NCI-H82 treated with DMSO at 0.1 percent for 48 hours (cell line): ENCODE measurements around the gene TRIM9.
"Not testable (repeated sequence)": the region's sequence is repeated elsewhere in the genome, so short reads cannot be mapped to it uniquely, and the experiment has no call there.

Experiments used
- DNase-seq: peaks from one replicate; lab custom pipeline; 2025; ENCODE audit not compliant: unreplicated experiment; lab: John Stamatoyannopoulos, UW

The TRIM9 gene

DNA sequence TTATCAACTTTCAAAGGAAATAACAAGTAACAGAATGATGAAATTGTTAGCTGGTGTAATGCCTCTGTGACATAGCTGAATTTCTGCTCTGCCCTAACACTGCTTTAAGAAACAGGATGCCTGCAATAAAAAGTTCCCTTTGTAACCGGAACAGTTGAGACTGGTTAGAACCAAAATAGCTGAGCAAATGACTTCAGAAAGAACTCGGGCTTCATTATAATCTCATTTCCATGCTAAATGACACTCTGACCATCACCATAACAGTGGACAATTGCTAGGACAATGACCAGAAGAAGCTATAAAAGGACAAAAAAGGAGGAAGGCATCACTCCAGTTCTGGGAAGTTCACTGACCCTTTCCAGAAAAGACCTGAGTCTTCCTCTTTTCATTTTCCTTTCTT lies 127.1 kb downstream of the TRIM9 start:
- no peak for DNase-seq

DNA sequence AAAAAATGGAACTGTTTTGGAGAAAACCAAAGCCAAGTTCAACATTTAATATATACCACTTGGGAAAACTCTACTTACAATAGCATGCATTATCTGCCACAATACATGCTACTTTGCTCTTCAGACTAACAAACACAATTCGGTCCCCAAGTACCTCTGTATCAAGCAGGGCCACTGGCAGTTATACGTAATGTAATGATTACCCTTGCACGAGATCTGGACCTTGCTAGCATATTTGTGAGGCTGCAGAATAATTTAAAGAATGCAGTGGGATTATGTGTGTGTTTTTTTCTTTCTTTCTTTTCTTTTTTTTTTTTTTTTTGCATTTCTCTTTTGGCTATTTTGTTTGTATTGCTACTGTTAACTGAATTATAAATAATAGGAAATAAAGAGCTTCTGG lies 127.8 kb downstream of the TRIM9 start:
- DNase-seq = no peak

DNA sequence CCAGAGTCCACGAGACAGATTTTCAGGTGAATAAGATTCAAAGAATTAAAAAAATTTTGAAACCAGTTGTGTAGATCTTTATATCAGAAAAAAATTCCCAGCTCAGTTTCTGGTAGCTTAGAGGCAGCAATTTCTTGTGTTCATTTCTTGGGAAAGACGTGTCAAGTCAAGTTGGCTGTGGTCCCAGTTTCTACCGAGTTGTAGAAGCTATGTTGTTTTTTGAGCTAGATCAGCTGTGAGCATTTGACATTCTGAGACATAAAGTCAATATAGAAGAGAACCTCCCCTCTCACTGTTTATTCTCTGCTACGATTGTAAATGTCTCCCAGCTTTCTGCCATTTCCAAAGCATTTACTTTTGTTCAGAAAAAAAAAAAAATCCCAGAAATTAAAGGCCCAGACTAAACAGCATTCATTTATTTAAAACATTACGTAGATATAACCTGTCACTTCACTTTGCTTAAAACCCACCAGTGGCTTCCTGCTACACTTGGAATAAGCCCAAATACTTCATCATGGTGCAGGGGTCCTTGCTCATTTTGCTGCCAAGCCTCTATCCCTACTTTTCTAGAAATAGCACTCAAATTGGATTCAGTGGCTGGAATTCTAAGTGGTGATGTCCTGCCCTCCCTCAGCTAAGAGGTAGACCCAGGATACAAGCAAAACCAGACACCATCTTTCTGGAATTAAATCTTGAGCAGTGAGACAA lies 130.1 kb downstream of the TRIM9 start:
- DNase-seq = no peak

DNA sequence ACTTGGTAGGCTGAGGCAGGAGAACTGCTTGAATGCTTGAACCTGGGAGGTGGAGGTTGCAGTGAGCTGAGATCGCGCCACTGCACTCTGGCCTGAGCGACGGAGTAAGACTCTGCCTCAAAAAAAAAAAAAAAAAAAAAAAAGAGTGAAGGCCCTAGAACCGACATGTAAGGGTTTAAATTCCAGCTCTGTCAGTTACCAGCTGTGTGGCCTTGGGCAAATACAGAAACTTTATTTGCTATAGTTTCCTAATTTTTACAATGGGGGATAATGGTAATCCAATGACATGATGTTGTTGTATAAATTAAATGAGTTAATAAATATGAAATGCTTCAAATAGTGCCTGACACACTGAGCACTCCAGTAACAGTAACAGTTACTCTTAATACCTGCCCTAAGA lies 131.0 kb downstream of the TRIM9 start:
- no peak for DNase-seq

DNA sequence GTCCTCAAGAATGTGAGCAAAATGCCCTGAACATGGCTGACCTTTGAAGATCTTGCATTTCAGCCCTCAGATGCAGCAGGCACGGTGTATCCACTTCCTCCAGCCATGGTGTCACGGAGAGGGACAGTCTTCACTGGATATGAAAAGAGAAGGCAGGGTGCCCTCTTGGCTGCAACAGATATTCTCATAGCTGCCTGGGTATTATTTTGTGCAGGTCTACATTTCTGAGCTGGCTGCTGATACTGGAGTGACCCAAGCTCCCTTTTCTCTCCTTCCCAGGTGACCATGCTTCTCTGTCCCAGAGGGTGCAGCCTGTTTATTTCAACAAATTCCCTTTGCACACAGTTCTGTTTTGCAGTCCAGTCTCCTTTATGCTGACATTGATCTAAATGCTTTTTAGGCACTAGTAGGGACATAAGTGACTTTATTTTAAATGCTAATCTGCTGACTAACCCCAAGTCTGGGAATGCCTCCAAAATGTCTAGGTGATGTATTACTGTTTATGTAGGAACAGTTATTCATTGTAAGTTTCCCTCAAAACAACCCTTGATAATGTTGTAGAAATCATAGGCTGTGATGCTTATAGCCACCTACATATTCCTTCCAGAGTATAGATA lies 133.2 kb downstream of the TRIM9 start:
- DNase-seq = no peak

DNA sequence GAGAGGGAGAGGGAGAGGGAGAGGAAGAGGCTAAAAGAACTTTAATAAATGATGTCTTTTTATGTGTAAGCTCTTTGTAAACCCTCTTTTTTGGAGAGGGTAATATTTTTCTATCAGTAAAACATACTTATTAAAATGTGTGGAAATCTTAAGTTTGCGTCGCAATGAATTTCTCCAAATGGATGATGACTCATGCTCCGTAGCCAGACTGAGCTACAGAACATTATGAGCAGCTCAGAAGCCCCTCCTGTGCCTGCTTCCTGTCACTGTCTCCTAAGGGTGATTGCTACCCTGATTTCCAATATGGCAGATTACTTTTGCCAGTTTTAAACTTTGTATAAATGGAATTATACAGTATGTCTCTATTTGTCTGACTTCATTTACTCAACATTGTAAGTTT lies 137.6 kb downstream of the TRIM9 start:
- DNase-seq = no peak

DNA sequence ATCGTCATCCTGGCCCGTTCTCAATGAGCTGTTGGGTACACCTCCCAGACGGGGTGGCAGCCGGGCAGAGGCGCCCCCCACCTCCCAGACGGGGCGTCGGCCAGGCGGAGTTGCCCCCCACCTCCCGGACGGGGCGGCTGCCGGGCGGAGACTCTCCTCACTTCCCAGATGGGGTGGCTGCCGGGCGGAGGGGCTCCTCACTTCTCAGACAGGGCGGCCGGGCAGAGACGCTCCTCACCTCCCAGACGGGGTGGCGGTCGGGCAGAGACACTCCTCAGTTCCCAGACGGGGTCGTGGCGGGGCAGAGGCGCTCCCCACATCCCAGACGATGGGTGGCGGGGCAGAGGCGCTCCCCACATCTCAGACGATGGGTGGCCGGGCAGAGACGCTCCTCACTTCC lies 138.5 kb downstream of the TRIM9 start:
- not testable (repeated sequence) for DNase-seq

DNA sequence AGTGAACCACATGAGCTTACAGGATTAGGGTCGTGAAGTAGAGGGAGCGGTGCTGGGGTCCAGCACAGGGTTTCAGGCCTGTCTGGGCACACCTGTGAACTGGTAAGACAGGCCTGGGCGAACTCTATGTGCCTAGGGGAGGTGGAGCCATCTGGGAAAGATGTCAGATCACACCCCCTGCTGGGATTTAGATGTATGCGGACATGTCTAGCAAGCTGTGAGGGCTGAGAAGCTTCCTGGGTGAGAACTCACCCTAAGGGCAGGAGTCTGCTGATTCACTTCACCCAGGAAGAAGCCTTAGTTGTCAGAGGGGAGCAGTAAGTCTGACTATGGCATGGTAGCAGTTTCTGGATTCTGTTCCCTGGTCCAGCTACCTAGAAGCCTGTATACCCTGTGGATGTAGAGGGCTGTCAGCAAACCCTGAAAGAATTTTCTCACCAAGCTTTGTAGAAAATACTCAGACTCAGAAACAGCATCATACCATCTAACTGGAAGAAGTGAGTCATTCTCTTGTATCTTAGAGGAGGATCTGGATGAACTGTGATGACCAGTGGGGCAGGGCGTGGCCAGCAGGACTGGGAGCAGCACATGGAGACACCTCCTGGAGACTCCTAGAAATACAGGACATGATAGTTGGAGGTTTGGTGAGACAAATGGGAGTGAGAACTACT lies 139.4 kb downstream of the TRIM9 start:
- DNase-seq = peak; percentile 22

DNA sequence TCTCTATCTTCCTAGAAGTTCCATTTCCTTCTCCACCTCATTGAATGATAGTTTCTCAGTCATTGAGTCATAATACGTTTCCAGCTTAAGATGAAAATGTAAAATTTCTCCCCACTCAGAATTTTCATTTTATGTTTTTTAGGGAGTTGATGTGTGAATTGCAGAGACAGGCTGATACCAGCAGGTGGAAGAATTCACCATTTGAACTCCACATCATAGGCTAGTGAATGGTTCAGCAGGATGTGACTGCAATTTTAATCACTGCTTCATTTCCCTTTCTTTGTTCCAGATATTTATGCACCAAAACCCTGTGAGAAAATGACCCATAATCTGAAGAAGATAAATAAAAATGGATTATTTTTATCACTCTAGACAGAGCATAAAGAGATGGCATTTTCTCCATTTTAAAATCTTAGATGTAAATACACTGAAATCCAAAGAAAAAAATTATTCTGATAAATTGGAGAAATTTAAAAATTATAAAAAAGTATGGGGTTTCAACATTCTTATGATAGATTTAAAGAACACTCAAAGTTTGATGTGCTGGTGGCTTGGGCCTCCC lies 140.0 kb downstream of the TRIM9 start:
- DNase-seq = no peak

DNA sequence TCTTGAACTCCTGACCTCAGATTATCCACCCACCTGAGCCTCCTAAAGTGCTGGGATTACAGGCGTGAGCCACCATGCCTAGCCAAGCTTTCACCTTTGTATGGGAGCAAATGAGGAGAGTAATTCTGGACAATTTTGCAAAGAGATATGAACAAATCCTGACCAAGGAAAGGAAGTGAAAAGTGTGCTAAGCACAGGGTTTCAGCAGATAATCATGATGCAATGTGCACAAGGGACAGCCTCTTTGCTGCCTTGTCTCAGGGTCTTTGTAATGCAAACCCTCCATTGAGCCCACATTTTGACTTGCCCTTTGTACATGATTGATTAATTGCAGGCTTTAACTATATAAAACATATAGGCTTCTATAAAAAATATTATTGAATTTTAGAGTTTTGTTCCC lies 141.4 kb downstream of the TRIM9 start:
- no peak for DNase-seq

DNA sequence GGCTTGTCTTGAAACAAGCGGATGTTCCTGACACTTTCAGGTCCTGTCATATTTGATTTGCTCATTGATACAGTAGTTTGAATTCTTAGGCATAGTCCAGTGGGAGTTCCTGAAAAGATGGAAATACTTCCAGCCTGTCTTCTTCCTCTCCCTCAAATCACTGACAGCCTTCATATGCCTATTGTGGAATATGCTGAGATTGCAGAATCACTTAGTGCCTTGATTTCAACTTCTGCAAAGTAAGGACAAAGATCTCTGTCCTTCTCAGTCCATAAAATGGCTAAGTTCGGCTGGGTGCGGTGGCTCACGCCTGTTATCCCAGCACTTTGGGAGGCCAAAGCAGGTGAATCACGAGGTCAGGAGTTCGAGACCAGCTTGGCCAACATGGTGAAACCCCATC lies 143.9 kb downstream of the TRIM9 start:
- no peak for DNase-seq

DNA sequence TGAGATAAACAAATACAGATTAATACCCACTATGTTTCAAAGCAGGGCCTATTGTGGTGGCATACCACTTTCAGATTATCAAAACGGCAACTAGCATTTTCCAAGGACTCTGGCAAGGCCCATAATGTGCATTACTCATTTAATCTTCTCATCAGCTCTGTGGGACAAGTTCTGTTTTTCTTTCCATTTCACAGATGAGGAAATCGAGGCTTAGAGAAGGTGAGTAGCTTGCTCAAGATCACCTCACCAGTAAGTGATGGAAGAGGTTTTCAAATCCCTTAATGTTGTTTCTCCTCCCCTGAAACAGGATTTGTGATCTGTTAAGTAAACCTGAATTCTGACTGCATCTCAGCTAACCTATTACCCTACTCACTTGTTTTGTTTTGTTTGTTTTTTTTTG lies 146.7 kb downstream of the TRIM9 start:
- no peak for DNase-seq

DNA sequence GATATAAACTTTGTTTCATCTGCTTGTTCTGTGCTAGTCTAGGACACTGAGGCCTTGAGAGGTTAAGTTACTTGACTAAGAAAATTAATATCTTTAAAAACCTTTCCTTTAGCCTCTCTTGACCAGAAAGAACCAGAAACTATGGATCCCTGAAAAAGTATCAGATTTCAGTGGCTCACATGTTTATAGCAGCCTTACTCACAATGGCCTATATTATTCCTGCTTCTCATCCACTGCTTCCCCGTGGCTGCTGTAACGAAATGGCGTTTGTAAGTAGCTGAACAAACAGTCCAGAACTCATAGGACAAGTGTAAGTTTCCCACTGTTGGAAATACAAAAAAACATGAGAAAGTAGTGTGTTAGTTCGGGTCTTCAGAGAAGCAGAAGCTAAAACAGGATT lies 147.5 kb downstream of the TRIM9 start:
- no peak for DNase-seq

DNA sequence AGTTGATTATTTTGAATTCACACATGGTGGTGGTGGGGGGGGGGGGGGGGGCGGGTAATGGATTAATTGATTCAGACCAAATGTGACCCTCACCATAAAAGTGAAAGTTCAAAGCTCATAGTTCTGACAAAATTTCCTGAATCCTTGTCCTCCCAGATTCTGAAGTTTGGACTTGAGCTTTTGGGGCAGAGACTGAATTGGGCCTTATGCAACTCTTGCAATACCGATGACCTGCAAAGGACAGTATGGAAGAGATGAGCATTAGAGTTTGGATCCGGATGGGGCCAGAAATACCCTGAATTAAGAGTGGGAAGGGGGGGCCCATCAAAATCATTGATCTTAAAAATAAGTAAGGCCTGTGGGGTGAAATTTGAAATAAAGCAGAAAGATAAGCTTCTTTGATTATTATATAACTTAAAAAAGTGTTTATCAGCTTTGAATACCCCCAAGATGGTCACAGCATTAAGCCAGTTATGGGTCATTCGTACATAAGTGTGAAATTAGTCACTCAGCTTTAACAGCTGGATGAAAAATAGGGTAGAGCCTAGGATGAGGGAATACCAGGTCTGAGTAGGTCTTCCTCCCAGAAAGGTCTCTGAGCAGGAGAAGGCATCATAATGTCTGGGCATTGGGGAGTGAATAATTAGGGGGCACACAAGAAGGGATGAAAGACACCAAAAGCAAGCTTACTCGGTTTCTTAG lies 148.5 kb downstream of the TRIM9 start:
- no peak for DNase-seq

DNA sequence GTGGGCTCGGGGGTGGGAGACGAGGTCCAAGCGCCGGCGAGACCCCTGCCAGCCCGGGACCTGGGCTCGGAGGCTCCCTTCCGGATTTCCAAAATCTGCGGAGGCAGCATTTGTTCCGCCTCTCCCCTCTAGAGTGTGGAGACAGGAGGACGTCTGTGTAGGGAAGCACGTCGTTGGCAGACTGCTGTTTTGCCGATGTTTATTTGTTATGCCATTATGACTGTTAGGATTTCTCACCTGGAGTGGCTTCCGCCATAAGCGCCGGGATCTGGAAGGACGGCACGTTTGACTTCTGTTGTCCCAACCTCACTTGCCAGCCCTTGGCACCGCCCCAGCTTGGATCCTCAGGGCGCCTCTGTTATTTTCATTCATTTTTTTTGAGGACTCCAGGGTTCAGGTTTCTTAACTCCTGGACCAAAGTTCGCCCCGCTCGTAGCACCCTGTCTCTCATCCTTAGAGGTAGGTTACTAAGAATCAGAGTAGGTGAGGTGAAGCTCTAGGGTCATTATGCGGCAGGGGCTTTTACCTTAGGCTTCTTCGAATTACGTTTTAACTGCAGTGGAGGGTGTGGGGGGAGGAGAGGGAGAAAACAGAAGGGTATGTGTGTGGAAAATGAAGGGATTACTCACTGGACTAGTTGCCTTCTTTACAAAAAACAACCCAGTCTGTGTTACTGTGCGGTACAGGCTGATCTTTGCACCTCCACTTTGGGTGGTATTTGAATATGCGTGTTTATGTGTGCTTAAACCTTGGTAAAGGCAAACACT lies 150.1 kb downstream of the TRIM9 start:
- DNase-seq = no peak

DNA sequence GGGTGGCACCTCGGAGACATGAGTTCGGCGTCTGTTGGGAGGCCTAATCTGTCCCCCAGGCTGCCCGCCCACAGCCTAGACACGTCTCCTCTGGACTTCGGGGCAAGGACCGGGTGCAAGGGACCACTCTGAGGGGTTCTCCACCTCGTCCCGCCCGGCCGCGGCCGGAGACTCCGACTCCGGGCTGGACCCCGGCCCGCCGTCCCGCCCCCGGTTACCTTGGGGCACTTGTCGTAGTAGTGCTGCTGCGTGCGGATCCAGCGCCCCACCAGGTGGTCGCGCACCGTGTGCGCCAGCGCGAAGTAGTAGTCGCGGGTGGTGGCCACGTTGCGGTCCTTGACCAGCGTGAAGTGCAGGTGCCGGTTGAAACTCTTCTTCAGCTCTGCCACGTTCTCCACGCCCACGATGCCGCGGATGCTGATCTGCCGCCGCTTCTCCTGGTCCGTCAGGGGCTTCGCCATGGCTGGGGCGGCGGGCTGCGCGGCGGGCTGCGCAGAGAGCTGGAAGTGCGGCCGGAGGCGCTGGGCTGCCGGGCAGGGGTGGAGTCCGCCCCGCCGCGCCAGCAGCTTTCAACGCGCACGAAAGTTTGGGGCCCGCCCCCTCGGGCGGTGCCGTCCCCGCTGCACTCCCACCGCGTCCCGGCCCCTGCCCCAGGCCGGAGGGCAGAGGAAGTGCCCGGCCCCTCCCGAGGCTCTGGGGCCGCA lies 150.8 kb downstream of the TRIM9 start, which contains the start of gene PYGL:
Gene PYGL, minus strand, starts transcription at position 541 of the 704 bp plus-strand sequence. Its CDS starts 80 bp downstream, at position 461.
- DNase-seq = no peak

DNA sequence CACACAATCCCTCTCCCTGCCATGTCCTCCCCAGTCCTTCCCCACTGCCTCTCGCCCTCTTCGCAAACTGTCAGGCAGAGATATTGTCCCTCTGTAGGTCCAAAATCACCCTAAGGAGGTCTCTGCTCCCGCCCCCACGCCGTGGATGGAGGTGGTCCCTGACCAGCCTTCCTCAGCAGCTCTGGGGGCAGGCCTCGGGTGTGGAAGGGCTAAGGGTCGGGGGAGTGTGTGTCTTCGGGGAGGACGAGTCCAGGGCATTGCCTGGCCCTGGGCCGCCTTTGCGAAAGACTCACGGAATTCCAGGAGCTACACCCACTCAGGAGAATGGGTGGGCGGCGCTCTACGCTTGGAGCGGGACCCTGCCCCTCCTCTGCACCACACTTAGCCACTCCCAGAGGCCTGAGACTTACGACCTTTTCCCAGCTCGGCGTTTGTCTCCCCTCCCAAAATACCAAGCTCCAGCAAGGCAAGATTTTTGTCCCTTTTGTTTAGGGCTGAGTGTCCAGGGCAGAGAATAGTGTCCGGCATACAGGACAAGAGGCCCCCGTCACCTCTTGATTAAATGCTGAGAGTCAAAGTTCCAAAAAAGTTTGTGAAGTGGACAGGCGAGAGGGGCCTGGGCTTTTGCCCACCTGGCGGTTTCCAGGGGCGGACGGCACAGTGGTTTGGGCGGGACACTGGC lies 151.5 kb downstream of the TRIM9 start:
- no peak for DNase-seq

DNA sequence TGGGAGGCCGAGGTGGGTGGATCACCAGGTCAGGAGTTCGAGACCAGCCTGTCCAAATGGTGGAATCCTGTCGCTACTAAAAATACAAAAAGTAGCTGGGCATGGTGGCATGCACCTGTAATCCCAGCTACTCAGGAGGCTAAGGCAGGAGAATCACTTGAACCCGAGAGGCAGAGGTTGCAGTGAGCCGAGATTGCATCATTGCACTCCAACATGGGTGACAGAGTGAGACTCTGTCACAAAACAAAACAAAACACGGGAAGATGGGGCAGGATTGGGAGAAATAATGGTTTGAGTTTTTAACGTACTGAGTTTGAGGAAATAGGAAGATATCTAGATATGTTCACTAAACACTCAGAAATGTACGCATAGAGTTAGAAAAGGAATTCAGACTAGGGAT lies 153.3 kb downstream of the TRIM9 start:
- not testable (repeated sequence) for DNase-seq

DNA sequence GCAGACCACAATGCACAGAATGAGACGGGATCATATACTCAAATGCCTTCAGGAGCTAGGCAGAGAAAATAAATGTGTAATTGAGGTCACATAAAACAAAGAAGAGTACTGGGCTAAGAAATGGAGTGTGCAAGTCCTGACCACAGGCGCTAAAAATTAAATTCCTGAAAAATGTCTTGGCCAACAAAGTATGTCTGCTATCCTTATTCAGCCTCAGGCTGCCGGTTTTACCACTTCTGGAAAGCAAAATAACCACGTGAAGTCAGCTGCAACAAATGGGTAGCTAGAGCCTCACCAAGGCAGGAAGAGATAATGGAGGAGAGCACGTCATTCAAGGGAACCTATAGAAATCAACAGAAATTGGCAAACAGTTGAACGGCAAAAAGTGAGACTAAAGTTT lies 153.8 kb downstream of the TRIM9 start:
- DNase-seq = no peak
